ENCODE data around the gene CNTNAP2.

The CNTNAP2 gene

GRCh38 chr7:147029953-147030352 is 913.4 kb downstream of the CNTNAP2 start (continued):
- TF ChIP-seq ZNF239 (tag by site-specific recombination; IDR thresholded peaks at IDR 0.05) (no peak), ZNF658 (tag by site-specific recombination; IDR thresholded peaks at IDR 0.05) (no peak), ZNF670 (tag by site-specific recombination; IDR thresholded peaks at IDR 0.05; ENCODE audit: low read depth) (no peak), YY1 (tag by site-specific recombination; IDR thresholded peaks at IDR 0.05) (no peak), ZNF433 (tag by site-specific recombination; IDR thresholded peaks at IDR 0.05; ENCODE audit: low read depth) (no peak)

- ChIA-PET POLR2A (no interaction called here), CTCF (no interaction called here)
- Histone ChIP-seq H3K27ac (ENCODE audit: extremely low read depth, low read depth, low read length) (no peak overlapping the region), H3K9me3 (ENCODE audit: control insufficient read depth, insufficient read depth, low read depth, low read length) (no peaks in the 10 kb centered on the region), H3K36me3 (ENCODE audit: control insufficient read depth in 2 of 2, insufficient read depth in 1 of 2, low read length in 2 of 2) (no peaks in the 10 kb centered on the region), H3K4me1 (ENCODE audit: control insufficient read depth, insufficient read depth, low read length) (no peaks in the 10 kb centered on the region), H3K4me3 (ENCODE audit: low read depth, low read length) (no peak overlapping the region)
- TF ChIP-seq, protein P1, sequence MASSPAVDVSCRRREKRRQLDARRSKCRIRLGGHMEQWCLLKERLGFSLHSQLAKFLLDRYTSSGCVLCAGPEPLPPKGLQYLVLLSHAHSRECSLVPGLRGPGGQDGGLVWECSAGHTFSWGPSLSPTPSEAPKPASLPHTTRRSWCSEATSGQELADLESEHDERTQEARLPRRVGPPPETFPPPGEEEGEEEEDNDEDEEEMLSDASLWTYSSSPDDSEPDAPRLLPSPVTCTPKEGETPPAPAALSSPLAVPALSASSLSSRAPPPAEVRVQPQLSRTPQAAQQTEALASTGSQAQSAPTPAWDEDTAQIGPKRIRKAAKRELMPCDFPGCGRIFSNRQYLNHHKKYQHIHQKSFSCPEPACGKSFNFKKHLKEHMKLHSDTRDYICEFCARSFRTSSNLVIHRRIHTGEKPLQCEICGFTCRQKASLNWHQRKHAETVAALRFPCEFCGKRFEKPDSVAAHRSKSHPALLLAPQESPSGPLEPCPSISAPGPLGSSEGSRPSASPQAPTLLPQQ (tag by site-specific recombination; IDR thresholded peaks at IDR 0.05) = no peak
- TF ChIP-seq SP2 (tag by site-specific recombination; IDR thresholded peaks at IDR 0.05) = no peak
- no peak for TF ChIP-seq ZNF621 (tag by site-specific recombination; IDR thresholded peaks at IDR 0.05)
- no peak for TF ChIP-seq ZNF670 (tag by site-specific recombination; IDR thresholded peaks at IDR 0.05; ENCODE audit: low read depth)
- no peak for TF ChIP-seq ZNF600 (tag by site-specific recombination; IDR thresholded peaks at IDR 0.05)
- TF ChIP-seq BCL11B (tag by site-specific recombination; IDR thresholded peaks at IDR 0.05; ENCODE audit: low read depth) = no peak
- no peak for TF ChIP-seq ZNF121 (tag by site-specific recombination; IDR thresholded peaks at IDR 0.05)
- no peak for TF ChIP-seq ZNF112 (tag by site-specific recombination; IDR thresholded peaks at IDR 0.05)
These were observed 917.0 kb downstream of the CNTNAP2 start for GRCh38 chr7:147033641-147034040.

- ChIA-PET CTCF (no interaction called here), POLR2A (no interaction called here)
- Histone ChIP-seq H3K27ac (ENCODE audit: extremely low read depth, low read depth, low read length) (no peak overlapping the region), H3K4me1 (ENCODE audit: control insufficient read depth, insufficient read depth, low read length) (no peaks in the 10 kb centered on the region), H3K4me3 (ENCODE audit: low read depth, low read length) (no peak overlapping the region), H3K9me3 (ENCODE audit: control insufficient read depth, insufficient read depth, low read depth, low read length) (no peaks in the 10 kb centered on the region), H3K36me3 (ENCODE audit: control insufficient read depth in 2 of 2, insufficient read depth in 1 of 2, low read length in 2 of 2) (no peaks in the 10 kb centered on the region)
- TF ChIP-seq TRIM28 (IDR thresholded peaks at IDR 0.05; ENCODE audit: borderline replicate concordance, low read length) (no peak), ZNF37A (tag by site-specific recombination; IDR thresholded peaks at IDR 0.05) (no peak), ZNF488 (tag by site-specific recombination; IDR thresholded peaks at IDR 0.05) (no peak), ZBTB10 (tag by site-specific recombination; IDR thresholded peaks at IDR 0.05) (no peak), ZNF544 (tag by site-specific recombination; IDR thresholded peaks at IDR 0.05) (no peak), ZEB2 (tag by site-specific recombination; IDR thresholded peaks at IDR 0.05) (no peak), OVOL3 (tag by site-specific recombination; IDR thresholded peaks at IDR 0.05) (no peak), ZNF10 (tag by site-specific recombination; IDR thresholded peaks at IDR 0.05) (no peak), ZNF221 (tag by site-specific recombination; IDR thresholded peaks at IDR 0.05; ENCODE audit: borderline replicate concordance) (no peak), ZBTB8A (tag by site-specific recombination; IDR thresholded peaks at IDR 0.05) (no peak), ZNF777 (tag by site-specific recombination; IDR thresholded peaks at IDR 0.05; ENCODE audit: borderline replicate concordance) (no peak)
- TF ChIP-seq, protein P2, sequence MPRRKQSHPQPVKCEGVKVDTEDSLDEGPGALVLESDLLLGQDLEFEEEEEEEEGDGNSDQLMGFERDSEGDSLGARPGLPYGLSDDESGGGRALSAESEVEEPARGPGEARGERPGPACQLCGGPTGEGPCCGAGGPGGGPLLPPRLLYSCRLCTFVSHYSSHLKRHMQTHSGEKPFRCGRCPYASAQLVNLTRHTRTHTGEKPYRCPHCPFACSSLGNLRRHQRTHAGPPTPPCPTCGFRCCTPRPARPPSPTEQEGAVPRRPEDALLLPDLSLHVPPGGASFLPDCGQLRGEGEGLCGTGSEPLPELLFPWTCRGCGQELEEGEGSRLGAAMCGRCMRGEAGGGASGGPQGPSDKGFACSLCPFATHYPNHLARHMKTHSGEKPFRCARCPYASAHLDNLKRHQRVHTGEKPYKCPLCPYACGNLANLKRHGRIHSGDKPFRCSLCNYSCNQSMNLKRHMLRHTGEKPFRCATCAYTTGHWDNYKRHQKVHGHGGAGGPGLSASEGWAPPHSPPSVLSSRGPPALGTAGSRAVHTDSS (tag by site-specific recombination; IDR thresholded peaks at IDR 0.05) = no peak
These were observed 924.8 kb downstream of the CNTNAP2 start for GRCh38 chr7:147041438-147041837.
